HCT116 (cell line): ENCODE measurements around the gene APOLD1. TPM values are rescaled to one million over a fixed set of nuclear protein-coding genes. Genes with fewer than 3 reads are reported as not detected.

Source experiments
- ATAC-seq: fragments of 200-7000 bp; cut with Tn5 transposase; 2 replicates; pipeline ENCODE4 v1.9.1; 2020; ENCODE audit warnings: mild to moderate bottlenecking, moderate library complexity
- BruUV-seq: library from RNA; stranded (reverse); fragments of 400-500 nt; replicated peaks from 2 replicates; lab custom pipeline; 2021; lab: Mats Ljungman, UMichigan
- CTCF ChIA-PET: fragments of 300-600 bp; sonication (Branson Sonifier 250); formaldehyde crosslinking; loops from one replicate; lab custom pipeline; 2021; ENCODE audit warnings: antibody characterized with exemption; lab: Charles Lee
- POLR2A ChIA-PET: fragments of 300-600, 350-600 bp; sonication (Branson Sonifier 250); formaldehyde crosslinking; loops from one replicate; lab custom pipeline; 2021; ENCODE audit warnings: antibody characterized with exemption; lab: Charles Lee
- RAD21 ChIA-PET, 2 experiments: fragments of 300-600 bp; sonication (Branson Sonifier 250); formaldehyde crosslinking; loops; one replicate each; lab custom pipeline; 2023; ENCODE audit warnings: low total read pairs in 2 of 2; ENCODE audit not compliant: uncharacterized antibody in 2 of 2, unreplicated experiment in 2 of 2, low non-redundant PET in 1 of 2; lab: Charles Lee
- DNase-seq: peaks from one replicate; pipeline ENCODE4 v3.0.0-alpha.2; 2010; ENCODE audit warnings: low read depth, low spot score
- H2AFZ ChIP-seq: fragments of 200-600 bp; shearing (Covaris generic), sonication (generic); 2 replicates; pipeline ENCODE4 v1.6.1; 2017; ENCODE audit warnings: low read depth, mixed run types, mixed read lengths, antibody characterized with exemption, low read length; ENCODE audit not compliant: poor library complexity, severe bottlenecking
- H3K27ac ChIP-seq: 2 replicates; pipeline ENCODE4 v1.5.1; 2012; ENCODE audit warnings: low read depth, low read length
- H3K27me3 ChIP-seq: fragments of 200-600 bp; sonication (generic); 2 replicates; pipeline ENCODE4 v1.6.1; 2016; ENCODE audit warnings: mixed run types, low read length, mixed read lengths; ENCODE audit not compliant: insufficient read depth
- H3K36me3 ChIP-seq, 2 experiments: fragments of 200-500 bp in 1 of 2; fragments of 200-600 bp in 1 of 2; sonication (Bioruptor generic) in 1 of 2; sonication (generic) in 1 of 2; 2 replicates each; pipeline versions ENCODE4 v1.5.1 to v1.6.1; 2014 to 2016; ENCODE audit warnings: low read length in 2 of 2, inconsistent platforms in 1 of 2, mixed read lengths in 1 of 2, mixed run types in 1 of 2; ENCODE audit not compliant: insufficient read depth in 2 of 2, control insufficient read depth in 1 of 2
- H3K4me1 ChIP-seq, 2 experiments: fragments of 200-600 bp in 1 of 2; sonication (generic) in 1 of 2; 2 replicates each; pipeline versions ENCODE4 v1.5.1 to v1.6.1; 2012 to 2017; ENCODE audit warnings: low read length in 2 of 2, inconsistent platforms in 1 of 2, mild to moderate bottlenecking in 1 of 2, mixed read lengths in 1 of 2, mixed run types in 1 of 2, moderate library complexity in 1 of 2; ENCODE audit not compliant: insufficient read depth in 2 of 2, control insufficient read depth in 1 of 2
- H3K4me2 ChIP-seq: fragments of 200-600 bp; sonication (generic); 2 replicates; pipeline ENCODE4 v1.6.1; 2017; ENCODE audit warnings: mixed run types, low read length, mixed read lengths
- H3K4me3 ChIP-seq, 2 experiments: fragments of 200-600 bp in 1 of 2; sonication (generic) in 1 of 2; replicated peaks in 1 of 2; 2 replicates each; pipeline ENCODE4 v1.5.1; 2011 to 2016; ENCODE audit warnings: low read length in 2 of 2, control low read depth in 1 of 2, low read depth in 1 of 2, mild to moderate bottlenecking in 1 of 2, mixed read lengths in 1 of 2, mixed run types in 1 of 2
- H3K79me2 ChIP-seq: fragments of 200-600 bp; sonication (generic); 2 replicates; pipeline ENCODE4 v1.6.1; 2017; ENCODE audit warnings: mild to moderate bottlenecking, mixed run types, low read length, moderate library complexity, mixed read lengths; ENCODE audit not compliant: insufficient read depth
- H3K9ac ChIP-seq: fragments of 200-600 bp; sonication (generic); 2 replicates; pipeline ENCODE4 v1.6.1; 2016; ENCODE audit warnings: low read length, mixed read lengths
- H3K9me2 ChIP-seq: fragments of 200-600 bp; sonication (generic), shearing (Covaris generic); 2 replicates; pipeline ENCODE4 v1.6.1; 2017; ENCODE audit warnings: mixed run types, mild to moderate bottlenecking, moderate library complexity; ENCODE audit not compliant: insufficient read depth
- H3K9me3 ChIP-seq, 2 experiments: fragments of 200-500 bp in 1 of 2; fragments of 200-600 bp in 1 of 2; sonication (Bioruptor generic) in 1 of 2; sonication (generic) in 1 of 2; 2 replicates each; pipeline ENCODE4 v1.6.1; 2014 to 2017; ENCODE audit warnings: low read length in 2 of 2, mixed read lengths in 2 of 2, inconsistent platforms in 1 of 2, low read depth in 1 of 2, mild to moderate bottlenecking in 1 of 2, mixed run types in 1 of 2, moderate library complexity in 1 of 2; ENCODE audit not compliant: control insufficient read depth in 1 of 2, insufficient read depth in 1 of 2
- H4K20me1 ChIP-seq: fragments of 200-600 bp; sonication (generic), shearing (Covaris generic); 2 replicates; pipeline ENCODE4 v1.6.1; 2017; ENCODE audit warnings: mixed run types, mild to moderate bottlenecking, moderate library complexity; ENCODE audit not compliant: insufficient read depth
- CBX3 ChIP-seq: IDR thresholded peaks from 2 replicates; pipeline ENCODE4 v1.6.1; 2012; ENCODE audit warnings: low read depth
- EGR1 ChIP-seq: IDR thresholded peaks from 2 replicates; pipeline ENCODE4 v1.6.1; 2012; ENCODE audit warnings: low read depth
- EZH2phosphoT487 ChIP-seq: fragments of 200-600 bp; IDR thresholded peaks from 2 replicates; pipeline ENCODE4 v1.6.1; 2018; ENCODE audit warnings: antibody characterized with exemption, borderline replicate concordance
- MAX ChIP-seq: IDR thresholded peaks from 2 replicates; pipeline ENCODE4 v1.6.1; 2012
- POLR2A ChIP-seq: IDR thresholded peaks from 2 replicates; pipeline ENCODE4 v1.7.0; 2011; ENCODE audit warnings: borderline replicate concordance; ENCODE audit not compliant: insufficient read depth, insufficient read length; ENCODE audit errors: extremely low read depth
- POLR2AphosphoS5 ChIP-seq: IDR thresholded peaks from 2 replicates; pipeline ENCODE4 v1.6.1; 2011; ENCODE audit warnings: mild to moderate bottlenecking, low read depth, low read length, moderate library complexity
- RAD21 ChIP-seq: IDR thresholded peaks from 2 replicates; pipeline ENCODE4 v1.6.1; 2012; ENCODE audit warnings: low read depth, mild to moderate bottlenecking
- REST ChIP-seq: IDR thresholded peaks from 2 replicates; pipeline ENCODE4 v1.6.1; 2012; ENCODE audit warnings: low read depth
- SIN3A ChIP-seq: IDR thresholded peaks from 2 replicates; pipeline ENCODE4 v1.6.1; 2012; ENCODE audit warnings: low read depth
- SP1 ChIP-seq: IDR thresholded peaks from 2 replicates; pipeline ENCODE4 v1.6.1; 2012; ENCODE audit warnings: low read depth
- SRF ChIP-seq: IDR thresholded peaks from 2 replicates; pipeline ENCODE4 v1.6.1; 2012; ENCODE audit warnings: low read depth
- TCF7L2 ChIP-seq: IDR thresholded peaks from 2 replicates; pipeline ENCODE4 v1.7.0; 2011; ENCODE audit warnings: borderline replicate concordance, inconsistent platforms; ENCODE audit not compliant: insufficient read depth, insufficient read length; ENCODE audit errors: extremely low read depth
- intact Hi-C: fragments of 100-400 bp; cut with micrococcal nuclease; formaldehyde crosslinking; loops from 2 replicates; pipeline ENCODE4 v1.10.0; 2022
- total RNA-seq: library from RNA; stranded (reverse); gene quantifications from one replicate; pipeline ENCODE4 v1.2.1, GENCODE V29; 2021; ENCODE audit not compliant: unreplicated experiment
- TF ChIP-seq, protein P1 (sequence below): IDR thresholded peaks from 2 replicates; pipeline ENCODE4 v1.6.1; 2011; ENCODE audit warnings: mild to moderate bottlenecking, low read length, moderate library complexity; ENCODE audit not compliant: insufficient replicate concordance; ENCODE audit errors: extremely low read depth
- TF ChIP-seq, protein P2 (sequence below): IDR thresholded peaks from 2 replicates; pipeline ENCODE4 v1.6.1; 2012

Gene APOLD1
- total RNA-seq, 1 experiment from 2014 or later: 3.9 TPM

GRCh38 chr12:12779007-12779406 is 6.5 kb upstream of the APOLD1 start:
- ATAC-seq: no peak
- no peak for DNase-seq
- Histone ChIP-seq H3K9me2 (no peaks in the 10 kb centered on the region), H2AFZ (peak overlapping the region; percentile 17), H4K20me1 (no peaks in the 10 kb centered on the region), H3K27me3 (no peaks in the 10 kb centered on the region), H3K4me1 (peaks cover 14 to 17% of the 10 kb centered on the region in 2 experiments; a peak in 3 of 4 replicates), H3K36me3 (no peaks in the 10 kb centered on the region), H3K4me2 (peak overlapping the region; percentile 70; the same call in 1 of the 2 replicates), H3K79me2 (no peaks in the 10 kb centered on the region), H3K27ac (no peak overlapping the region), H3K9me3 (no peaks in the 10 kb centered on the region), H3K9ac (no peak overlapping the region), H3K4me3 (no peak overlapping the region)
- ChIA-PET CTCF (interaction anchor here (1.3 to 2.1 kb wide), 2 partner anchors 10 to 42 kb away, joined by 5 to 6 read pairs; no protein-coding TSS in a partner anchor), RAD21 (no interaction called here), POLR2A (interaction anchor here (1.1 kb wide), 1 partner anchor 25 kb away, joined by 4 read pairs; no protein-coding TSS in a partner anchor)
- intact Hi-C loops: no loop called here
- no peak for TF ChIP-seq EZH2phosphoT487
- no peak for TF ChIP-seq SRF
- no peak for TF ChIP-seq SIN3A
- TF ChIP-seq SP1: no peak
- no peak for TF ChIP-seq REST
- TF ChIP-seq, protein P1, sequence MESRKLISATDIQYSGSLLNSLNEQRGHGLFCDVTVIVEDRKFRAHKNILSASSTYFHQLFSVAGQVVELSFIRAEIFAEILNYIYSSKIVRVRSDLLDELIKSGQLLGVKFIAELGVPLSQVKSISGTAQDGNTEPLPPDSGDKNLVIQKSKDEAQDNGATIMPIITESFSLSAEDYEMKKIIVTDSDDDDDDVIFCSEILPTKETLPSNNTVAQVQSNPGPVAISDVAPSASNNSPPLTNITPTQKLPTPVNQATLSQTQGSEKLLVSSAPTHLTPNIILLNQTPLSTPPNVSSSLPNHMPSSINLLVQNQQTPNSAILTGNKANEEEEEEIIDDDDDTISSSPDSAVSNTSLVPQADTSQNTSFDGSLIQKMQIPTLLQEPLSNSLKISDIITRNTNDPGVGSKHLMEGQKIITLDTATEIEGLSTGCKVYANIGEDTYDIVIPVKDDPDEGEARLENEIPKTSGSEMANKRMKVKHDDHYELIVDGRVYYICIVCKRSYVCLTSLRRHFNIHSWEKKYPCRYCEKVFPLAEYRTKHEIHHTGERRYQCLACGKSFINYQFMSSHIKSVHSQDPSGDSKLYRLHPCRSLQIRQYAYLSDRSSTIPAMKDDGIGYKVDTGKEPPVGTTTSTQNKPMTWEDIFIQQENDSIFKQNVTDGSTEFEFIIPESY: no peak
- TF ChIP-seq, protein P2, sequence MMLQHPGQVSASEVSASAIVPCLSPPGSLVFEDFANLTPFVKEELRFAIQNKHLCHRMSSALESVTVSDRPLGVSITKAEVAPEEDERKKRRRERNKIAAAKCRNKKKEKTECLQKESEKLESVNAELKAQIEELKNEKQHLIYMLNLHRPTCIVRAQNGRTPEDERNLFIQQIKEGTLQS: no peak
- no peak for TF ChIP-seq MAX
- TF ChIP-seq CBX3: no peak
- TF ChIP-seq RAD21: no peak
- no peak for TF ChIP-seq POLR2A
- TF ChIP-seq TCF7L2: no peak
- TF ChIP-seq POLR2AphosphoS5: no peak
- TF ChIP-seq EGR1: no peak
- no TSS peak for BruUV-seq
